Astrocyte (in vitro differentiated cells and primary cell): Measurements from ENCODE around the gene CUEDC1. TPM values are rescaled to one million over a fixed set of nuclear protein-coding genes. Genes with fewer than 3 reads are reported as not detected.
A peak's percentile ranks its signal among the peaks of the same experiment; 100 is the strongest.

Source experiments
- DNase-seq: peaks from one replicate; pipeline ENCODE4 v3.0.0-alpha.2; 2010; ENCODE audit warnings: low read depth
- FAIRE-seq: peaks from 2 replicates; lab custom pipeline; 2011; peaks lifted over from hg19 to GRCh38; lab: Jason Lieb, UNC
- H2AFZ ChIP-seq: 2 replicates; pipeline ENCODE4 v1.6.0; 2012; ENCODE audit warnings: low read depth, low read length, inconsistent platforms
- H3K27ac ChIP-seq: 2 replicates; pipeline ENCODE4 v1.5.1; 2011; ENCODE audit warnings: low read depth, low read length, inconsistent platforms
- H3K27me3 ChIP-seq: 2 replicates; pipeline ENCODE4 v1.6.0; 2011; ENCODE audit warnings: low read length, inconsistent platforms; ENCODE audit not compliant: insufficient read depth
- H3K36me3 ChIP-seq: 2 replicates; pipeline ENCODE4 v1.5.1; 2011; ENCODE audit warnings: low read length, inconsistent platforms; ENCODE audit not compliant: insufficient read depth
- H3K4me1 ChIP-seq: 2 replicates; pipeline ENCODE4 v1.5.1; 2011; ENCODE audit warnings: low read length, inconsistent platforms; ENCODE audit not compliant: insufficient read depth
- H3K4me2 ChIP-seq: 2 replicates; pipeline ENCODE4 v1.6.0; 2012; ENCODE audit warnings: low read length, inconsistent platforms
- H3K4me3 ChIP-seq: 2 replicates; pipeline ENCODE4 v1.5.1; 2011; ENCODE audit warnings: low read depth, mild to moderate bottlenecking, low read length, inconsistent platforms; ENCODE audit not compliant: insufficient read depth
- H3K79me2 ChIP-seq: 2 replicates; pipeline ENCODE4 v1.6.0; 2012; ENCODE audit warnings: mild to moderate bottlenecking, low read length, inconsistent platforms; ENCODE audit not compliant: insufficient read depth
- H3K9ac ChIP-seq: 2 replicates; pipeline ENCODE4 v1.6.0; 2012; ENCODE audit warnings: mild to moderate bottlenecking, low read length, inconsistent platforms
- H3K9me3 ChIP-seq: 2 replicates; pipeline ENCODE4 v1.5.1; 2012; ENCODE audit warnings: low read depth, mild to moderate bottlenecking, low read length, inconsistent platforms; ENCODE audit not compliant: insufficient read depth
- H4K20me1 ChIP-seq: 2 replicates; pipeline ENCODE4 v1.6.0; 2012; ENCODE audit warnings: low read length, inconsistent platforms; ENCODE audit not compliant: insufficient read depth
- H3K27ac Mint-ChIP-seq: one replicate; pipeline ENCODE4 v1.8.0; 2021; ENCODE audit warnings: mild to moderate bottlenecking, mixed read lengths; ENCODE audit not compliant: unreplicated experiment
- H3K27me3 Mint-ChIP-seq: one replicate; pipeline ENCODE4 v1.8.0; 2021; ENCODE audit warnings: low read depth, mixed read lengths; ENCODE audit not compliant: unreplicated experiment
- H3K36me3 Mint-ChIP-seq: one replicate; pipeline ENCODE4 v1.8.0; 2021; ENCODE audit warnings: low read depth, mixed read lengths; ENCODE audit not compliant: unreplicated experiment
- H3K4me1 Mint-ChIP-seq: one replicate; pipeline ENCODE4 v1.8.0; 2021; ENCODE audit warnings: low read depth, mixed read lengths; ENCODE audit not compliant: unreplicated experiment
- H3K4me3 Mint-ChIP-seq: one replicate; pipeline ENCODE4 v1.8.0; 2021; ENCODE audit warnings: mild to moderate bottlenecking, moderate library complexity, mixed read lengths; ENCODE audit not compliant: unreplicated experiment
- H3K9me3 Mint-ChIP-seq: one replicate; pipeline ENCODE4 v1.8.0; 2021; ENCODE audit warnings: mild to moderate bottlenecking, mixed read lengths; ENCODE audit not compliant: unreplicated experiment
- CTCF ChIP-seq: IDR thresholded peaks from 2 replicates; pipeline ENCODE4 v1.5.1; 2011; ENCODE audit warnings: low read depth, mild to moderate bottlenecking, inconsistent platforms, low read length, moderate library complexity; ENCODE audit not compliant: insufficient read depth
- EZH2 ChIP-seq: IDR thresholded peaks from 2 replicates; pipeline ENCODE4 v1.6.1; 2012; ENCODE audit warnings: mild to moderate bottlenecking, low read length, inconsistent platforms; ENCODE audit not compliant: insufficient read depth
- total RNA-seq: library from RNA; stranded (reverse); gene quantifications from 2 replicates; pipeline ENCODE4 v1.2.1, GENCODE V29; 2021

CUEDC1 gene
- total RNA-seq, 1 donor from 2014 or later, result 43.7 TPM

GRCh38 chr17:57993471-57994365 lies 38.5 kb upstream of the CUEDC1 start:
- Mint-ChIP-seq H3K4me1 (peaks cover 39% of the 10 kb centered on the region), H3K4me3 (no peak overlapping the region), H3K27me3 (no peaks in the 10 kb centered on the region), H3K36me3 (peaks cover 2% of the 10 kb centered on the region), H3K9me3 (no peaks in the 10 kb centered on the region), H3K27ac (peak overlapping the region; percentile 1)
- H2AFZ ChIP-seq, result no peak overlapping the region
- DNase-seq (no peak), FAIRE-seq (no peak)
- TF ChIP-seq EZH2, result no peak
- TF ChIP-seq CTCF, result no peak
- no peaks in the 10 kb centered on the region for H3K27me3 ChIP-seq
- H3K27ac ChIP-seq, result no peak overlapping the region
- peaks cover 5% of the 10 kb centered on the region for H3K4me1 ChIP-seq
- H3K79me2 ChIP-seq, result peaks cover 7% of the 10 kb centered on the region
- no peak overlapping the region for H3K9ac ChIP-seq
- H3K4me2 ChIP-seq, result no peak overlapping the region
- H3K36me3 ChIP-seq, result peaks cover 10% of the 10 kb centered on the region
- peaks cover 14% of the 10 kb centered on the region for H4K20me1 ChIP-seq
- H3K4me3 ChIP-seq, result no peak overlapping the region
- H3K9me3 ChIP-seq, result no peaks in the 10 kb centered on the region

DNA sequence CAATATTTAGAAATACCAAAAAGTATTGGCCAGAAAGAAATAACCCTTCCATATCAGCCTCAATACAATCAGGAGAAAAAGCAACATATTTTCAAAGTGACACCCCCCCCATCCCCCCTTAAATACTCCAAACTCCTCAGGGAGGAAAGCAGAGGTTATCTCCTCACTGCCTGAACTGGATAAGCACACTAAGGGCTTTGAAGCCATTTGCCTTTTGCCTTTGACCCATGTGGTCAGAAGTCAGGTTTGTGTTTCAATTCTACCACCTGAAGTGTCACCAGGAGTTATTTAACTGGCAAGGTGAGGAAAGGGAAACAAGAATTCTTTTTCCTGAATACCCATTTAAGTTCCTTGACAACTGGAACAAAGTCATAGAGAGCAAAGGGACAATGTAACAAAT lies 36.3 kb upstream of the CUEDC1 start:
- H3K27ac Mint-ChIP-seq, result no peak overlapping the region
- no peak overlapping the region for H3K9ac ChIP-seq
- no peak overlapping the region for H3K4me2 ChIP-seq
- no peak overlapping the region for H3K4me3 Mint-ChIP-seq
- peaks cover 41% of the 10 kb centered on the region for H3K4me1 Mint-ChIP-seq
- H3K27ac ChIP-seq, result no peak overlapping the region
- H3K27me3 ChIP-seq, result no peaks in the 10 kb centered on the region
- H3K4me3 ChIP-seq, result no peak overlapping the region
- no peaks in the 10 kb centered on the region for H3K9me3 Mint-ChIP-seq
- H3K27me3 Mint-ChIP-seq, result no peaks in the 10 kb centered on the region
- peaks cover 9% of the 10 kb centered on the region for H3K4me1 ChIP-seq
- FAIRE-seq (no peak), DNase-seq (no peak)
- no peak for TF ChIP-seq EZH2
- no peak for TF ChIP-seq CTCF
- no peaks in the 10 kb centered on the region for H3K9me3 ChIP-seq
- H3K36me3 ChIP-seq, result no peaks in the 10 kb centered on the region
- peaks cover 6% of the 10 kb centered on the region for H4K20me1 ChIP-seq
- no peak overlapping the region for H2AFZ ChIP-seq
- peaks cover 8% of the 10 kb centered on the region for H3K79me2 ChIP-seq
- peaks cover 2% of the 10 kb centered on the region for H3K36me3 Mint-ChIP-seq

DNA sequence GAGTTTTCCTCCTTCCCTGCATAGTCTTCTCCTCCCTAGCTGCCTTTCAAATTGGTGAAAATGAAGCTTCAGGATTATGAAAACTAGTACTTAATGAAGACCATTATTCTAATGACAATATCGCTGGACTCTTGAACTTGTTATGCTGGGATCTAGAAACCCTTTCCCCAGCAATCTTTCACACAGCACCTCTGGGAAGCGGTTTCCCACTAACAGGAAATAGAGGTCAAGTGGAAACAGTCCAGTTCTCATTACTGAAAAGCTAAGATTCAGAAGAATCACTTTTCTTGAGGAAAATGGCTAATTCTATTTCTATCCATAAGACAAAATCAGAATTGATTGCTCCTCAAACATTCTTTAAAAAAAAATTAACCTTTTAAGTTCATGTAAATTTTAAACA lies 34.8 kb upstream of the CUEDC1 start:
- Mint-ChIP-seq H3K4me1 (peaks cover 43% of the 10 kb centered on the region), H3K27ac (no peak overlapping the region), H3K27me3 (no peaks in the 10 kb centered on the region), H3K4me3 (peak overlapping the region; percentile 70), H3K36me3 (peaks cover 2% of the 10 kb centered on the region), H3K9me3 (no peaks in the 10 kb centered on the region)
- TF ChIP-seq CTCF (no peak), EZH2 (no peak)
- no peak overlapping the region for H3K4me3 ChIP-seq
- DNase-seq (no peak), FAIRE-seq (no peak)
- H3K9ac ChIP-seq, result no peak overlapping the region
- no peak overlapping the region for H3K4me2 ChIP-seq
- H3K27ac ChIP-seq, result no peak overlapping the region
- H2AFZ ChIP-seq, result no peak overlapping the region
- no peaks in the 10 kb centered on the region for H3K27me3 ChIP-seq
- no peaks in the 10 kb centered on the region for H3K9me3 ChIP-seq
- peaks cover 15% of the 10 kb centered on the region for H4K20me1 ChIP-seq
- no peaks in the 10 kb centered on the region for H3K36me3 ChIP-seq
- peaks cover 23% of the 10 kb centered on the region for H3K79me2 ChIP-seq
- H3K4me1 ChIP-seq, result peaks cover 18% of the 10 kb centered on the region
